ACC112 (cell line): ENCODE results near the gene TIMM17B.
"Not testable (repeated sequence)": the region's sequence is repeated elsewhere in the genome, so short reads cannot be mapped to it uniquely, and the experiment has no call there.

Experiments used
- H2AFZ ChIP-seq: fragments of 200-600 bp; sonication (generic); one replicate; pipeline ENCODE4 v1.6.0; 2017; ENCODE audit warnings: antibody characterized with exemption, low read length; ENCODE audit not compliant: unreplicated experiment
- H3K27ac ChIP-seq: fragments of 200-600 bp; sonication (generic); 2 replicates; pipeline ENCODE4 v1.5.1; 2014; ENCODE audit warnings: low read depth, mild to moderate bottlenecking, antibody characterized with exemption, low read length, moderate library complexity
- H3K27me3 ChIP-seq: fragments of 200-600 bp; sonication (generic); 2 replicates; pipeline ENCODE4 v1.6.1; 2014; ENCODE audit warnings: mild to moderate bottlenecking, antibody characterized with exemption, low read length, moderate library complexity, mixed read lengths; ENCODE audit not compliant: insufficient read depth
- H3K36me3 ChIP-seq: fragments of 200-600 bp; sonication (generic); 2 replicates; pipeline ENCODE4 v1.6.1; 2016; ENCODE audit warnings: mild to moderate bottlenecking, antibody characterized with exemption, low read length, moderate library complexity, mixed read lengths; ENCODE audit not compliant: insufficient read depth
- H3K4me1 ChIP-seq: fragments of 200-600 bp; sonication (generic); one replicate; pipeline ENCODE4 v1.6.1; 2016; ENCODE audit warnings: low read length, mixed read lengths; ENCODE audit not compliant: insufficient read depth, unreplicated experiment, control insufficient read depth
- H3K4me3 ChIP-seq: fragments of 200-600 bp; sonication (generic); 2 replicates; pipeline ENCODE4 v1.5.1; 2014; ENCODE audit warnings: mild to moderate bottlenecking, low read depth, low read length
- H3K79me2 ChIP-seq: fragments of 200-600 bp; sonication (generic); one replicate; pipeline ENCODE4 v1.6.0; 2016; ENCODE audit warnings: low read length; ENCODE audit not compliant: control insufficient read depth, unreplicated experiment, insufficient read depth

Gene TIMM17B

GRCh38 chrX:48892896-48893295 lies 4.7 kb downstream of the TIMM17B start:
- peaks cover 17% of the 10 kb centered on the region for H3K79me2 ChIP-seq
- no peak overlapping the region for H3K27ac ChIP-seq
- H3K4me1 ChIP-seq, result peaks cover 6% of the 10 kb centered on the region
- no peak overlapping the region for H3K4me3 ChIP-seq
- no peaks in the 10 kb centered on the region for H3K27me3 ChIP-seq
- no peaks in the 10 kb centered on the region for H3K36me3 ChIP-seq
- H2AFZ ChIP-seq, result no peak overlapping the region

GRCh38 chrX:48891402-48892288 lies 5.9 kb downstream of the TIMM17B start:
- Histone ChIP-seq H2AFZ (peak overlapping the region; percentile 25), H3K4me1 (peaks cover 5% of the 10 kb centered on the region), H3K4me3 (peak overlapping the region; percentile 84), H3K79me2 (peaks cover 13% of the 10 kb centered on the region), H3K36me3 (no peaks in the 10 kb centered on the region), H3K27me3 (no peaks in the 10 kb centered on the region), H3K27ac (no peak overlapping the region)

GRCh38 chrX:48890934-48891401 lies 6.6 kb downstream of the TIMM17B start:
- Histone ChIP-seq H2AFZ (peak overlapping the region; percentile 6), H3K4me1 (peaks cover 3% of the 10 kb centered on the region), H3K27ac (no peak overlapping the region)

GRCh38 chrX:48890296-48890925 lies 7.2 kb downstream of the TIMM17B start:
- H3K79me2 ChIP-seq, result peaks cover 4% of the 10 kb centered on the region
- no peaks in the 10 kb centered on the region for H3K27me3 ChIP-seq
- H3K4me3 ChIP-seq, result peak overlapping the region; percentile 84
- H2AFZ ChIP-seq, result peak overlapping the region; percentile 6
- H3K27ac ChIP-seq, result no peak overlapping the region
- H3K36me3 ChIP-seq, result no peaks in the 10 kb centered on the region
- peaks cover 3% of the 10 kb centered on the region for H3K4me1 ChIP-seq

More at GRCh38 chrX:48890934-48891401, 6.6 kb downstream of the TIMM17B start:
- peak overlapping the region; percentile 84 for H3K4me3 ChIP-seq
- H3K79me2 ChIP-seq, result peaks cover 8% of the 10 kb centered on the region
- H3K27me3 ChIP-seq, result no peaks in the 10 kb centered on the region
- no peaks in the 10 kb centered on the region for H3K36me3 ChIP-seq

GRCh38 chrX:48886586-48886985 lies 11.0 kb downstream of the TIMM17B start:
- not testable (repeated sequence) for H3K27ac ChIP-seq, H3K27me3 ChIP-seq, H3K79me2 ChIP-seq, H2AFZ ChIP-seq, H3K4me3 ChIP-seq, H3K4me1 ChIP-seq, H3K36me3 ChIP-seq

GRCh38 chrX:48883729-48884128 lies 13.8 kb downstream of the TIMM17B start:
- Histone ChIP-seq H3K4me1 (no peaks in the 10 kb centered on the region), H3K4me3 (no peak overlapping the region), H3K79me2 (no peaks in the 10 kb centered on the region), H3K27me3 (no peaks in the 10 kb centered on the region), H3K27ac (no peak overlapping the region), H3K36me3 (no peaks in the 10 kb centered on the region), H2AFZ (no peak overlapping the region)

GRCh38 chrX:48876944-48877343 lies 20.6 kb downstream of the TIMM17B start:
- not testable (repeated sequence) for H3K79me2 ChIP-seq, H3K36me3 ChIP-seq, H3K4me1 ChIP-seq, H3K27ac ChIP-seq, H3K27me3 ChIP-seq, H2AFZ ChIP-seq, H3K4me3 ChIP-seq

- H2AFZ ChIP-seq, H3K27ac ChIP-seq, H3K27me3 ChIP-seq, H3K79me2 ChIP-seq, H3K4me3 ChIP-seq, H3K36me3 ChIP-seq, H3K4me1 ChIP-seq: not testable (repeated sequence)
Observed at GRCh38 chrX:48872017-48872416, 25.6 kb downstream of the TIMM17B start.

GRCh38 chrX:48864210-48864609 lies 33.4 kb downstream of the TIMM17B start:
- H3K27ac ChIP-seq, result no peak overlapping the region
- H3K27me3 ChIP-seq, result no peaks in the 10 kb centered on the region
- no peak overlapping the region for H2AFZ ChIP-seq
- H3K4me3 ChIP-seq, result no peak overlapping the region
- H3K79me2 ChIP-seq, result no peaks in the 10 kb centered on the region
- peaks cover 16% of the 10 kb centered on the region for H3K4me1 ChIP-seq
- no peaks in the 10 kb centered on the region for H3K36me3 ChIP-seq

- Histone ChIP-seq H3K4me1 (no peaks in the 10 kb centered on the region), H3K27me3 (no peaks in the 10 kb centered on the region), H3K4me3 (no peak overlapping the region), H2AFZ (no peak overlapping the region), H3K36me3 (no peaks in the 10 kb centered on the region), H3K27ac (no peak overlapping the region), H3K79me2 (no peaks in the 10 kb centered on the region)
Observed at GRCh38 chrX:48854898-48855297, 42.7 kb downstream of the TIMM17B start.
